Stimulated activated CD4-positive, alpha-beta T cell treated with anti-CD3 and anti-CD28 coated beads, Interleukin-2, amount 100 ng/mL, for 24 hours (primary cell): ENCODE results near the gene SNRPA1.
A peak's percentile ranks its signal among the peaks of the same experiment; 100 is the strongest.

Source experiments
- DNase-seq, 2 donors: peaks; one replicate each; pipeline ENCODE4 v3.0.0-alpha.2; 2020

The SNRPA1 gene

GRCh38 chr15:101294731-101295606 lies at the start of gene SNRPA1:
TSS of gene SNRPA1 (minus strand) at chr15:101295248. CDS start at chr15:101295178, 70 bp downstream.
- peak; percentile 98 to 99 for DNase-seq

- no peak for DNase-seq
Measured at GRCh38 chr15:101342056-101342455, 47.0 kb upstream of the SNRPA1 start.

DNA sequence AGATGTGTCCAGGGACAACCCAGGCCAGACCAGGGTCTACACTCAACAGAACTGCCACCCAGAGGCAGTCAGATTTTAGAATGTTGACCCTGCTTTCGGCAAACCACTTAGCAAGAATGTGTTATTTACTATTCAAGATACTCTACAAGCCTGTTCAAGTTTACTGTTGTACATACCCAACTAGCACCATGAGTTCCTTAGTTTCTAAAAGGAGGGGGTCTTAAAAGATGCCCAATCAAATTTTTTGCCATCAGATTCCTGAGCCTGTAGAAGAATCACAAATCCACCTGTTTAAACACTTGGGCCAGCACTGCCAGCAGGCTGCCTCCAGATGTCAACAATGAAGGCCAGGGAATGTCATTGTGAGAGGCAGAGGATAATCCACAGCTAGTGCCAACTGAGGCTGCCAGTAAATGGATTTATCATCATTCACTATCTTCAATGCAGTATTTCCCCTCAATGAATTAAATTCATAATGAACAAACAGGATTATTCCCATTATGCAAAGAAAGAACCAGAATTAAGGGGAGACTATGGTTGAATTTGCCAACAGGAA lies 43.5 kb upstream of the SNRPA1 start:
- DNase-seq, result no peak

GRCh38 chr15:101337976-101338375 lies 42.9 kb upstream of the SNRPA1 start:
- no peak for DNase-seq

GRCh38 chr15:101333907-101334789 lies 39.1 kb upstream of the SNRPA1 start:
- DNase-seq, result peak; percentile 48 to 57

DNA sequence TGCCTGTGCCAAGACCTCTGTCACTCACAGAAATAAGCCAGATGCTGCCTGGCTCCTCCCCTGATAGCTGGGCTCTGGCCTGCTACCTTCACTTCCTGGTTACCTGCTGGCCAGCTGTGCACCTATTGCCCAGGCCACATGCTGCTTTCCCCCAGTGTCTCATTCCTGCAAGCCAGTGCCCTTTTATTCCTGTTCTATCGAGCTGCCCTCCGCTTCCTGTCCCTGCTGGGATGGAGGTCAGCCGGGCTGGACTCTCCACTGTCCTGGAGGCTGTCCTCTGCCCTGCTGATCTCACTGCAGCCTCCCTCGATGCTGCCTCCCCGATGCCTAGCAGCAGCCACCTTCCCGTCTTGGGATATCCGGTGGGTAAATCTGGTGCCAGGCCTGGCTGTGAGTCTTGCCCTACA lies 37.0 kb upstream of the SNRPA1 start:
- no peak for DNase-seq

DNA sequence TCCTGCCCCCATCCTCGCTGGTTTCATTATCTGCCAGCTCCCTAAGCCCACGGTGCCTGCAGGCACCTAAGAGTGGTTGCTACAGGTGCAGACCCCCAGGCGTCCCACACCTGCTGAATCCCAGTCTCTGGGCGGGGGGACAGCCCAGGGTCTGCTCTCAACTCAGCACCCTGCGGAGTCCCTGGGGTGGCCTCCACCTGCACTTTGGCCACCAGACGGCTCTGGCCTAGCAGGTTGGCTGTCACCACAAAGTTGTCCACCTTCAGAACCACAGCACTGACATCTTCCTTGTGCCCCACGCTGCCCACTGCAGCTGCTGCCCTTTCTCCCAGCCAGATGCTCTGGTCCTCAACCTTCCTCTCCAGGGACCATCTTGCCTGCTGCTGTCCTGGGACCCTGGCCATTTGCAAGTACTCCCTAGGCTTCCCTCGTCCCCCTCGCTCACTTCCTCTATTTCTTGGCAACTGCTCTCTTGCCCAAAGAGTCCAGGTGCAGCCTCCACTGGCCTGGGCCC lies 34.9 kb upstream of the SNRPA1 start:
- DNase-seq, result no peak

DNA sequence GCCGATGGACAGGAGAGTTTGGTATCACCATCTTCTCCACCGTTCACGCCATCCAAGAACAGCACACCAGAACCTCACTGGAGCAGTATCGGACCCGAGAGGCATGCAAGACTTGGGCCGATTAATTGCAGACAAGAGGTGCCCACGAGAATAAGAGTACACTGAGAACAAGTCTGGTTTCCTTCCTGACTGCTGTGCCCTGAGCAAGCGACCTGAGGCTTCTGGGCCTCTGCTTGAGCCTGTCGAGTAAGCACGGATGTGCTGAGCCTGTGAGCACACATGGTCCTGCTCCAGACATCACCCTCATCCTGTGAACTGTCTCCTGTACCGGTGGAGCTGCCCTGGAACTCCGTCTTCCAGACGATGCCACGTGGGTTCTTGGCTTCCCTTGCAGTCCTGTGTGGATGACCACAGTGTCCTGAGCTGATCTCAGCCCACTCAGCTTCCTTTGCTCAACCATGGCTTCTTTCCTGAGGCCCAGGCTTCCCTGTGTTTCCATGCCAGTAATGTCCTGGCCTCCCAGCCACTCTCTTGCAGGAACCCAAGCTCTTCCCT lies 34.3 kb upstream of the SNRPA1 start:
- no peak for DNase-seq

DNA sequence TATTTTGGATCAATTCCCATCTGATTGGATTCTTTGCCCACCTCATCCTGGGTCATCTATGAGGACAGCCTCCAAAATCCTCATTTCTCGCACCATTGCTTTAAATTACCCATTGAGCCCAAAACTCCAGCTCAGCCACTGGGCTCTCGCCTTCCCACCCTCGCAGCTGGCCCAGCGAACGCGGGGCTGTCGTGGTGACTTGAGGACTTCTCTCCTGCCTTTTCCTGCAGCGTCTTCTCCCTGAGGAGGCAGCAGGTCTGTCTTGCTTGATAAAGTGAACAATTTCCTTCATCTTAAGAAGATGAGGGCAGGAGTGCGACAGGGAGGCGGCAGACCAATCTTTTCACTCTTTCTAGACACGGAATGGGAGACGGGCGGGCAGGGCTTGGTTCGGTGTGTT lies 33.0 kb upstream of the SNRPA1 start:
- DNase-seq, result no peak

GRCh38 chr15:101327147-101327740 lies 32.2 kb upstream of the SNRPA1 start:
- DNase-seq, result peak in 1 of 2 donors; percentile 15

- DNase-seq, result no peak
Measured at GRCh38 chr15:101326462-101327146, 31.6 kb upstream of the SNRPA1 start.

DNA sequence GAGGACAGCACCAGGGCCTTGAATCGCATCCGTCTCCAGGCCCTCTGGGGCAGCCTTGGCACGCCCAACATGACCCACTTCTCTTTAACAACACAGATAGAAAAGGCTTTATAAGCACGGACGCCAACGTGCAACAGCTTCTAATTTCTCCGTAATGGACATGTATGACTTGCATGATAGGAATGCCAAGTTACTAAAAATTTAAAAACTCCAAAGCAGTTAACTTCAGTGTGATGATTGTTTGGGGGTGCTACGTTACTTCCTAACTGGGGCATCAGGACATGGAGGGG lies 30.9 kb upstream of the SNRPA1 start:
- DNase-seq, result no peak

DNA sequence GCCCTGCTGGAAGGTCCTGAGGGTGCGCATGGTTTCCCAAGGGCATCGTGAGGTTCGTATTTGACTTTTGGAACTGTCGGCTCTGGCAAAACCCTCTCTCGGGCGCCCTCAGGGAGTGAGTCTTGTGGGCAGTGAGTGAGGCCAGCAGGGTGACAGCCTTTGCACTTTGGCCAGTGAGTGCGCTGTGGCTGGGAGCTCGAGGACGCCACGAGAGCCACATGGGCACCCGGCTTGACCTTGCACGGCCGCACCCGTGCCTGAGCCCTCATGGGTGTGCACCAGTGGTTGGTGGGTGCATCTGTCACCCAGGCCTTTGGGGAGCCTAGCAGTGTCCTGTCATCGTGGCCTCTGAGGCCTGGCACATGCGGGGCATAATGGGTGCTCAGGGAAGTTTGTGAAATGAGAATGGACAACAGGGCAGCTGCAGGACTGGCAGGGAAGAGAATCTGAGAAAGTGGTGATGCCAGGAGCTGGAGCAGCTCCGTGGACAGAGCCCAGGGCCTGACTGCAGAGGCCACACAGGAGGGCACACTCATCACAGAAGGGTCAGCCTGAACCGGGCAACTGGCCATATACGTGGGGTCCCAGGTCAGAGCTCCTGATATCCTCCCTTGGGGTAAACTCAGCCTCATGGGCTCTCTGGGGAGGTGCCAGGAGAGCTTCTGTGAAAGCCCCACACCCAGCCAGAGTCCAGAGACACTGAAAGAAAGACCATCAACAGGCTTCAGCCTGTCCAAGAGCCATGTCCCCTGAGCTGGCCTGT lies 30.4 kb upstream of the SNRPA1 start:
- DNase-seq, result no peak

GRCh38 chr15:101324524-101325177 lies 29.6 kb upstream of the SNRPA1 start:
- DNase-seq, result no peak

DNA sequence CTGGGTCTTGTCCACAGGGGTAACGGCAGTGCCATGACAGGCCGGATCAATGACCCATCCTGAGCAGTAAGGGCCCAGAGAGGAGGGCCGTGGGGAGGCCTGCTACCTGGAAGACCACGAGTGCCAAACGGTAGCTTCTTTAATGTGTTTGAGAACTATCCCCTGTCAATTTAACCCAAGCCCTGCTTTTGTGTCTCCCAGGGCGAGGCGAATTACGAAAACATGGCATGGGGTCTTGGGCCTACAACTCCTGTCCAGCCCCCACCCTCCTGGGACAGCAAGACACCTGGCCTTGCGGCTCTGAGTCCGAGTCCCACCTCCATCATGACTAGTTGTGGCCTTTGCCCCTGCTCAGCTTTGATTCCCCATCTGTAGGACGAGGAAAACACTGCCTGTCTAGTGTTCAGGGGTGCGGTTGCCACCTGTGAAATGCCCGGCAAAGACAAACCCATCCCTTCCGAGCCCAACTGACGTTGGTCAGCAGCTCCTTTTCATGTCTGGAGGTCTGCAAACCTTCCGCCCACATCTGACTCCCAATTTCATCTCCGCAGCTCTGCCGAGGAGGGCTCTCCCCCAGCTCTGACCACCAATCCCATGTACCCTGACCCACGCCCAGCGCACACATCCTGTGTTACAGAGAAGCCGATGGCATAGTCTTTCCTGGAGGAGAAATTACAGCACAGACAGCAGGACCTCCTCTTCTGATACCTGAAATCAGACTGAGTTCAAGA lies 28.9 kb upstream of the SNRPA1 start:
- DNase-seq, result no peak

- DNase-seq, result no peak
Measured at GRCh38 chr15:101322854-101323477, 27.9 kb upstream of the SNRPA1 start.

- DNase-seq, result no peak
Measured at GRCh38 chr15:101322016-101322695, 27.1 kb upstream of the SNRPA1 start.

DNA sequence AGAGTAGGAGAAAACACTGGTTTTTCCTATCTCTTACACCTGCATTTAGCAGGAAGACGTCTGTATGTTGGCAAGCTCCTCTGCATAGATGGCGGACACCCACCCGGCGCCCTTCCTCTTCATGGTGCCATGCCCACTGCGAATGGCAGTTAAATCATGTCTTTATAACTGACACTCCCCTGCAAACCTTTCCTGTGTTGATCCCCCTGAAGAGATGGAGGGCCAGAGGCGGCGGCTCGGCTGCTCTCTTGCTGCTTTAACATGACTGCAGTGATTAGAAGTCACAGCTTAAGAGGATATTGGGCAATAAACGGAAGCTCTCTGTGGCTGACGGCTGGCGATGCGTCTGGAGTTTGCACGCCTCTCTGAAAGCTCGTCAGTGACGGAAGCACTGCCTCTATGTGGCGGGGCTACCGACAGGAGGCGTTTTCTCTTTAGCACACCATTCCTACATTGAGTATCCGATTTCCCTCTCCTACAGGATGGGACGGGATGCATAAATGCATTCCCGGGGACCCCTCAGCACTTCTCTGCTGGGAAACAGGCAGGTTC lies 25.5 kb upstream of the SNRPA1 start:
- peak; percentile 48 to 62 for DNase-seq

DNA sequence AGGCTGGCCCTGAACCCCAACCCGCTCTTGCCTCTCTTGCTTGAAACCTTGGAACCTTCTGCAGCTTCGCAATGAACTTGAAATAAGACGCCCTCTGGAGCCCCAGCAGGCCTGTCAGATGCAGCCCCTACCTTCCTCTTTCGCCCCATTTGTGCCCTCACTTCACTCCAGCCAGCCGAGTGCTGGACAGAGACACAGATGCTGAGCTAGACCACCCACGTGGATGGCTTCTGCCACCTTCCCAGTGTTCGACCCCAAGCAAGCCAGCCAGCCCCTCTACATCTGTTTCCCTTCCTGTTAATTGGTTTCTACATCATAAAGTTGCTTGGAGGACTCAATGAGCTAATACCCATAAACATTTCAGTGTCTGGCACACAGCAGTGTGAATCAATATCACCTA lies 23.8 kb upstream of the SNRPA1 start:
- DNase-seq, result no peak
